OCI-LY1 (cell line): ENCODE data around the gene CNOT3.

Experiments
- EZH2 ChIP-seq: fragments of 200-600 bp; sonication (generic), shearing (Covaris generic); IDR thresholded peaks from 2 replicates; pipeline ENCODE4 v1.8.0; 2017; ENCODE audit warnings: borderline replicate concordance, mixed run types, mild to moderate bottlenecking, antibody characterized with exemption, low read length, moderate library complexity, mixed read lengths
- TF ChIP-seq, protein P1 (sequence below): fragments of 200-600 bp; sonication (generic), shearing (Covaris generic); IDR thresholded peaks from 2 replicates; pipeline ENCODE4 v1.5.1; 2017; ENCODE audit warnings: mild to moderate bottlenecking, antibody characterized with exemption, low read length, moderate library complexity, mixed read lengths

DNA sequence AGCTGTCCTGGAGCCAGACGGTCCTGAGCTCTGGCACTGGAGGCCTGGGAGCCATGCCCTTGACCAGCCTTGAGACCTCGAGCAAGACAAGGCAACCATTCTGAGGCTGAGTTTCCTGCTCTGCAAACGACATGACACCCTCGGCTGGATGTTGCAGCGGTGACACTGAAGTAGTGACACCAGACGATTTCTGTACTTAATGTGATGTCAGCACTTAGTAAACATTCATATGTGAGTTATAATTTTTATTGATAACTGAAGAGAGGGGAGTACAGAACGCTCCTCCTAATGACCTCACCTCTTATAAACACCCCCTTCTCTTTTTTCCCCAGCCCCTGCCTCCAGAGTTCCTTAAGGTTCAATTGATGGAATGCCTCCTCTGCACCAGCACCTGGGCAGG, 29.1 kb upstream of the CNOT3 start:
- TF ChIP-seq, protein P1, sequence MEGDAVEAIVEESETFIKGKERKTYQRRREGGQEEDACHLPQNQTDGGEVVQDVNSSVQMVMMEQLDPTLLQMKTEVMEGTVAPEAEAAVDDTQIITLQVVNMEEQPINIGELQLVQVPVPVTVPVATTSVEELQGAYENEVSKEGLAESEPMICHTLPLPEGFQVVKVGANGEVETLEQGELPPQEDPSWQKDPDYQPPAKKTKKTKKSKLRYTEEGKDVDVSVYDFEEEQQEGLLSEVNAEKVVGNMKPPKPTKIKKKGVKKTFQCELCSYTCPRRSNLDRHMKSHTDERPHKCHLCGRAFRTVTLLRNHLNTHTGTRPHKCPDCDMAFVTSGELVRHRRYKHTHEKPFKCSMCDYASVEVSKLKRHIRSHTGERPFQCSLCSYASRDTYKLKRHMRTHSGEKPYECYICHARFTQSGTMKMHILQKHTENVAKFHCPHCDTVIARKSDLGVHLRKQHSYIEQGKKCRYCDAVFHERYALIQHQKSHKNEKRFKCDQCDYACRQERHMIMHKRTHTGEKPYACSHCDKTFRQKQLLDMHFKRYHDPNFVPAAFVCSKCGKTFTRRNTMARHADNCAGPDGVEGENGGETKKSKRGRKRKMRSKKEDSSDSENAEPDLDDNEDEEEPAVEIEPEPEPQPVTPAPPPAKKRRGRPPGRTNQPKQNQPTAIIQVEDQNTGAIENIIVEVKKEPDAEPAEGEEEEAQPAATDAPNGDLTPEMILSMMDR: no peak
- TF ChIP-seq EZH2: no peak
